Large intestine (tissue), 3 donors: ENCODE measurements around the gene RSRC2. TPM values are rescaled to one million over a fixed set of nuclear protein-coding genes. Genes with fewer than 3 reads are reported as not detected.
A peak's percentile ranks its signal among the peaks of the same experiment; 100 is the strongest.

ENCODE experiments used
- DNase-seq, 2 donors: peaks; one replicate each; pipeline versions ENCODE4 v3.0.0 to v3.0.0-alpha.2; 2013
- H3K27ac ChIP-seq: one replicate; pipeline ENCODE4 v1.5.1; 2013; ENCODE audit warnings: low read length
- H3K27me3 ChIP-seq: 2 replicates; pipeline ENCODE4 v1.6.1; 2013; ENCODE audit warnings: low read length; ENCODE audit not compliant: control insufficient read depth, insufficient read depth
- H3K36me3 ChIP-seq: 2 replicates; pipeline ENCODE4 v1.6.1; 2013; ENCODE audit warnings: low read length; ENCODE audit not compliant: control insufficient read depth, insufficient read depth
- H3K4me1 ChIP-seq: one replicate; pipeline ENCODE4 v1.6.1; 2013; ENCODE audit warnings: low read length; ENCODE audit not compliant: control insufficient read depth, insufficient read depth
- H3K4me3 ChIP-seq: one replicate; pipeline ENCODE4 v1.5.1; 2013; ENCODE audit warnings: low read length
- H3K9me3 ChIP-seq: one replicate; pipeline ENCODE4 v1.6.1; 2013; ENCODE audit warnings: mild to moderate bottlenecking, low read depth, low read length, moderate library complexity; ENCODE audit not compliant: control insufficient read depth
- WGBS: methylation state at CpG from one replicate; pipeline ENCODE4 v1.1.5; 2013; ENCODE audit warnings: low lambda C conversion rate; ENCODE audit not compliant: insufficient coverage; 5-methylcytosine and 5-hydroxymethylcytosine counted together
- polyA plus RNA-seq: library from polyadenylated mRNA; unstranded; fragments of 120-200 nt; gene quantifications from one replicate; pipeline ENCODE4 v1.2.1, GENCODE V29; 2013

Gene RSRC2
- polyA plus RNA-seq, 1 donor, result 120 TPM

- Histone ChIP-seq H3K27me3 (no peaks in the 10 kb centered on the region), H3K4me3 (no peak overlapping the region), H3K27ac (no peak overlapping the region), H3K4me1 (no peaks in the 10 kb centered on the region), H3K9me3 (no peaks in the 10 kb centered on the region), H3K36me3 (peaks cover 15% of the 10 kb centered on the region)
- WGBS, result no CpG with 5 or more reads among the region's 2 CpGs
- no peak for DNase-seq
These were observed 19.1 kb upstream of the RSRC2 start for GRCh38 chr12:122545855-122546254.

- H3K36me3 ChIP-seq, result peaks cover 16% of the 10 kb centered on the region
These were observed 17.8 kb upstream of the RSRC2 start for GRCh38 chr12:122544537-122544936.

GRCh38 chr12:122538496-122538895 lies 11.8 kb upstream of the RSRC2 start:
- H3K36me3 ChIP-seq, result peaks cover 25% of the 10 kb centered on the region
- no peak overlapping the region for H3K4me3 ChIP-seq
- H3K9me3 ChIP-seq, result no peaks in the 10 kb centered on the region
- no peaks in the 10 kb centered on the region for H3K27me3 ChIP-seq
- no CpG with 5 or more reads among the region's 5 CpGs for WGBS
- no peaks in the 10 kb centered on the region for H3K4me1 ChIP-seq
- no peak for DNase-seq
- H3K27ac ChIP-seq, result no peak overlapping the region

More at GRCh38 chr12:122544537-122544936, 17.8 kb upstream of the RSRC2 start:
- Histone ChIP-seq H3K27me3 (no peaks in the 10 kb centered on the region), H3K4me1 (no peaks in the 10 kb centered on the region), H3K4me3 (no peak overlapping the region), H3K27ac (no peak overlapping the region), H3K9me3 (no peaks in the 10 kb centered on the region)
- WGBS, result 75% methylated on average over 1 of the region's 2 CpGs
- DNase-seq, result no peak

GRCh38 chr12:122537021-122537420 lies 10.3 kb upstream of the RSRC2 start:
- no peak for DNase-seq
- 97% methylated on average over 4 of the region's 4 CpGs for WGBS
- peaks cover 23% of the 10 kb centered on the region for H3K36me3 ChIP-seq
- no peaks in the 10 kb centered on the region for H3K4me1 ChIP-seq
- no peaks in the 10 kb centered on the region for H3K9me3 ChIP-seq
- H3K27ac ChIP-seq, result no peak overlapping the region
- no peaks in the 10 kb centered on the region for H3K27me3 ChIP-seq
- no peak overlapping the region for H3K4me3 ChIP-seq

GRCh38 chr12:122533856-122534255 lies 7.1 kb upstream of the RSRC2 start:
- Histone ChIP-seq H3K4me3 (no peak overlapping the region), H3K36me3 (peaks cover 19% of the 10 kb centered on the region), H3K27ac (no peak overlapping the region), H3K27me3 (no peaks in the 10 kb centered on the region), H3K9me3 (no peaks in the 10 kb centered on the region), H3K4me1 (no peaks in the 10 kb centered on the region)
- no CpG with 5 or more reads among the region's 2 CpGs for WGBS
- no peak for DNase-seq

- H3K36me3 ChIP-seq, result peaks cover 4% of the 10 kb centered on the region
- H3K9me3 ChIP-seq, result no peaks in the 10 kb centered on the region
- H3K4me3 ChIP-seq, result no peak overlapping the region
- H3K27ac ChIP-seq, result no peak overlapping the region
- WGBS, result 100% methylated on average over 1 of the region's 6 CpGs
- no peaks in the 10 kb centered on the region for H3K4me1 ChIP-seq
- no peaks in the 10 kb centered on the region for H3K27me3 ChIP-seq
- DNase-seq, result no peak
These were observed 2.3 kb upstream of the RSRC2 start for GRCh38 chr12:122528992-122529391.

- Histone ChIP-seq H3K27me3 (no peaks in the 10 kb centered on the region), H3K36me3 (peaks cover 2% of the 10 kb centered on the region), H3K27ac (no peak overlapping the region), H3K9me3 (no peaks in the 10 kb centered on the region), H3K4me1 (no peaks in the 10 kb centered on the region), H3K4me3 (no peak overlapping the region)
- DNase-seq, result no peak
- WGBS, result 100% methylated on average over 1 of the region's 7 CpGs
These were observed 1.8 kb upstream of the RSRC2 start for GRCh38 chr12:122528582-122528981.

- peak; percentile 12 to 61 for DNase-seq
- Histone ChIP-seq H3K4me1 (peaks cover 3% of the 10 kb centered on the region), H3K27ac (peak overlapping the region; percentile 70), H3K4me3 (peak overlapping the region; percentile 89), H3K9me3 (no peaks in the 10 kb centered on the region), H3K36me3 (peaks cover 2% of the 10 kb centered on the region), H3K27me3 (no peaks in the 10 kb centered on the region)
- WGBS, result 0% methylated on average over 6 of the region's 21 CpGs
These were observed 775 bp upstream of the RSRC2 start for GRCh38 chr12:122527478-122527944.

- no peaks in the 10 kb centered on the region for H3K27me3 ChIP-seq
- peaks cover 29% of the 10 kb centered on the region for H3K36me3 ChIP-seq
- 5% methylated on average over 3 of the region's 8 CpGs for WGBS
- peaks cover 3% of the 10 kb centered on the region for H3K4me1 ChIP-seq
- DNase-seq, result peak in 1 of 2 donors; percentile 11
- H3K9me3 ChIP-seq, result no peaks in the 10 kb centered on the region
- peak overlapping the region; percentile 53 for H3K4me3 ChIP-seq
- no peak overlapping the region for H3K27ac ChIP-seq
These were observed 2.7 kb downstream of the RSRC2 start for GRCh38 chr12:122523846-122524718.

GRCh38 chr12:122523280-122523679 lies 3.5 kb downstream of the RSRC2 start:
- H3K9me3 ChIP-seq, result no peaks in the 10 kb centered on the region
- no peaks in the 10 kb centered on the region for H3K27me3 ChIP-seq
- no peak for DNase-seq
- H3K27ac ChIP-seq, result no peak overlapping the region
- H3K4me3 ChIP-seq, result no peak overlapping the region
- WGBS, result no CpG with 5 or more reads among the region's 8 CpGs
- peaks cover 36% of the 10 kb centered on the region for H3K36me3 ChIP-seq
- H3K4me1 ChIP-seq, result peaks cover 3% of the 10 kb centered on the region
